Astrocyte (in vitro differentiated cells and primary cell): ENCODE measurements around the gene CDYL. TPM values are rescaled to one million over a fixed set of nuclear protein-coding genes. Genes with fewer than 3 reads are reported as not detected.

Experiments
- DNase-seq: peaks from one replicate; pipeline ENCODE4 v3.0.0-alpha.2; 2010; ENCODE audit warnings: low read depth
- FAIRE-seq: peaks from 2 replicates; lab custom pipeline; 2011; peaks lifted over from hg19 to GRCh38; lab: Jason Lieb, UNC
- H2AFZ ChIP-seq: 2 replicates; pipeline ENCODE4 v1.6.0; 2012; ENCODE audit warnings: low read depth, low read length, inconsistent platforms
- H3K27ac ChIP-seq: 2 replicates; pipeline ENCODE4 v1.5.1; 2011; ENCODE audit warnings: low read depth, low read length, inconsistent platforms
- H3K27me3 ChIP-seq: 2 replicates; pipeline ENCODE4 v1.6.0; 2011; ENCODE audit warnings: low read length, inconsistent platforms; ENCODE audit not compliant: insufficient read depth
- H3K36me3 ChIP-seq: 2 replicates; pipeline ENCODE4 v1.5.1; 2011; ENCODE audit warnings: low read length, inconsistent platforms; ENCODE audit not compliant: insufficient read depth
- H3K4me1 ChIP-seq: 2 replicates; pipeline ENCODE4 v1.5.1; 2011; ENCODE audit warnings: low read length, inconsistent platforms; ENCODE audit not compliant: insufficient read depth
- H3K4me2 ChIP-seq: 2 replicates; pipeline ENCODE4 v1.6.0; 2012; ENCODE audit warnings: low read length, inconsistent platforms
- H3K4me3 ChIP-seq: 2 replicates; pipeline ENCODE4 v1.5.1; 2011; ENCODE audit warnings: low read depth, mild to moderate bottlenecking, low read length, inconsistent platforms; ENCODE audit not compliant: insufficient read depth
- H3K79me2 ChIP-seq: 2 replicates; pipeline ENCODE4 v1.6.0; 2012; ENCODE audit warnings: mild to moderate bottlenecking, low read length, inconsistent platforms; ENCODE audit not compliant: insufficient read depth
- H3K9ac ChIP-seq: 2 replicates; pipeline ENCODE4 v1.6.0; 2012; ENCODE audit warnings: mild to moderate bottlenecking, low read length, inconsistent platforms
- H3K9me3 ChIP-seq: 2 replicates; pipeline ENCODE4 v1.5.1; 2012; ENCODE audit warnings: low read depth, mild to moderate bottlenecking, low read length, inconsistent platforms; ENCODE audit not compliant: insufficient read depth
- H4K20me1 ChIP-seq: 2 replicates; pipeline ENCODE4 v1.6.0; 2012; ENCODE audit warnings: low read length, inconsistent platforms; ENCODE audit not compliant: insufficient read depth
- H3K27ac Mint-ChIP-seq: one replicate; pipeline ENCODE4 v1.8.0; 2021; ENCODE audit warnings: mild to moderate bottlenecking, mixed read lengths; ENCODE audit not compliant: unreplicated experiment
- H3K27me3 Mint-ChIP-seq: one replicate; pipeline ENCODE4 v1.8.0; 2021; ENCODE audit warnings: low read depth, mixed read lengths; ENCODE audit not compliant: unreplicated experiment
- H3K36me3 Mint-ChIP-seq: one replicate; pipeline ENCODE4 v1.8.0; 2021; ENCODE audit warnings: low read depth, mixed read lengths; ENCODE audit not compliant: unreplicated experiment
- H3K4me1 Mint-ChIP-seq: one replicate; pipeline ENCODE4 v1.8.0; 2021; ENCODE audit warnings: low read depth, mixed read lengths; ENCODE audit not compliant: unreplicated experiment
- H3K4me3 Mint-ChIP-seq: one replicate; pipeline ENCODE4 v1.8.0; 2021; ENCODE audit warnings: mild to moderate bottlenecking, moderate library complexity, mixed read lengths; ENCODE audit not compliant: unreplicated experiment
- H3K9me3 Mint-ChIP-seq: one replicate; pipeline ENCODE4 v1.8.0; 2021; ENCODE audit warnings: mild to moderate bottlenecking, mixed read lengths; ENCODE audit not compliant: unreplicated experiment
- EZH2 ChIP-seq: IDR thresholded peaks from 2 replicates; pipeline ENCODE4 v1.6.1; 2012; ENCODE audit warnings: mild to moderate bottlenecking, low read length, inconsistent platforms; ENCODE audit not compliant: insufficient read depth
- total RNA-seq: library from RNA; stranded (reverse); gene quantifications from 2 replicates; pipeline ENCODE4 v1.2.1, GENCODE V29; 2021
- TF ChIP-seq, protein P1 (sequence below): IDR thresholded peaks from 2 replicates; pipeline ENCODE4 v1.5.1; 2011; ENCODE audit warnings: low read depth, mild to moderate bottlenecking, inconsistent platforms, low read length, moderate library complexity; ENCODE audit not compliant: insufficient read depth

The CDYL gene
- total RNA-seq, 1 donor from 2014 or later = 87.1 TPM

GRCh38 chr6:4890627-4891026 lies 114.4 kb downstream of the CDYL start:
- peaks cover 15% of the 10 kb centered on the region for H3K36me3 Mint-ChIP-seq
- no peak overlapping the region for H2AFZ ChIP-seq
- H3K79me2 ChIP-seq = peaks cover 59% of the 10 kb centered on the region
- no peak overlapping the region for H3K4me3 Mint-ChIP-seq
- no peaks in the 10 kb centered on the region for H3K9me3 ChIP-seq
- H3K4me2 ChIP-seq = no peak overlapping the region
- H3K4me3 ChIP-seq = no peak overlapping the region
- no peaks in the 10 kb centered on the region for H3K9me3 Mint-ChIP-seq
- H3K36me3 ChIP-seq = peaks cover 4% of the 10 kb centered on the region
- H3K27ac ChIP-seq = no peak overlapping the region
- no peak overlapping the region for H3K27ac Mint-ChIP-seq
- no peak for DNase-seq
- FAIRE-seq = no peak
- H4K20me1 ChIP-seq = peaks cover 57% of the 10 kb centered on the region
- TF ChIP-seq, protein P1, sequence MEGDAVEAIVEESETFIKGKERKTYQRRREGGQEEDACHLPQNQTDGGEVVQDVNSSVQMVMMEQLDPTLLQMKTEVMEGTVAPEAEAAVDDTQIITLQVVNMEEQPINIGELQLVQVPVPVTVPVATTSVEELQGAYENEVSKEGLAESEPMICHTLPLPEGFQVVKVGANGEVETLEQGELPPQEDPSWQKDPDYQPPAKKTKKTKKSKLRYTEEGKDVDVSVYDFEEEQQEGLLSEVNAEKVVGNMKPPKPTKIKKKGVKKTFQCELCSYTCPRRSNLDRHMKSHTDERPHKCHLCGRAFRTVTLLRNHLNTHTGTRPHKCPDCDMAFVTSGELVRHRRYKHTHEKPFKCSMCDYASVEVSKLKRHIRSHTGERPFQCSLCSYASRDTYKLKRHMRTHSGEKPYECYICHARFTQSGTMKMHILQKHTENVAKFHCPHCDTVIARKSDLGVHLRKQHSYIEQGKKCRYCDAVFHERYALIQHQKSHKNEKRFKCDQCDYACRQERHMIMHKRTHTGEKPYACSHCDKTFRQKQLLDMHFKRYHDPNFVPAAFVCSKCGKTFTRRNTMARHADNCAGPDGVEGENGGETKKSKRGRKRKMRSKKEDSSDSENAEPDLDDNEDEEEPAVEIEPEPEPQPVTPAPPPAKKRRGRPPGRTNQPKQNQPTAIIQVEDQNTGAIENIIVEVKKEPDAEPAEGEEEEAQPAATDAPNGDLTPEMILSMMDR = no peak
- no peak for TF ChIP-seq EZH2
- H3K27me3 ChIP-seq = no peaks in the 10 kb centered on the region
- no peak overlapping the region for H3K9ac ChIP-seq
- peaks cover 7% of the 10 kb centered on the region for H3K4me1 Mint-ChIP-seq
- no peaks in the 10 kb centered on the region for H3K27me3 Mint-ChIP-seq
- H3K4me1 ChIP-seq = no peaks in the 10 kb centered on the region

DNA sequence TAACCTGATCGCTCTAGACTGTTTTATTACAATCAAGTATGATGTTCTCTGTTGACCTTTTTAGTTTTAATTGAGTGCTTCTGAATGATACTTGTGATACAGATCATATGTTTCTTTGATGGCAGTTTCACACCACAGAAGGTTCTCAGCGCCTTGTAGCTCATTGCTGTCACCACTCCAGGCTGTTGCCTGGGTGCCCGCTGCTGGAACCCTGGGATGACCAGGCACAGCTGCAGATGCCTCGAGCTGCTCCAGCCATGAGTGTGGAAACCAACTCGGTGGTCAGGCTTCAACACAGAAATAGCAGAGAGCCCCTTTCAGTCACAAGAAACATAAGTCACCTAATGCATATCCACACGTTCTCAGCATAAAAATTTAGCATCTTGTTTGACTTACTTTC lies 114.9 kb downstream of the CDYL start:
- Histone ChIP-seq H3K36me3 (peaks cover 4% of the 10 kb centered on the region), H3K27me3 (no peaks in the 10 kb centered on the region), H3K79me2 (peaks cover 54% of the 10 kb centered on the region), H3K27ac (no peak overlapping the region), H3K4me2 (no peak overlapping the region), H4K20me1 (peaks cover 57% of the 10 kb centered on the region), H3K4me3 (no peak overlapping the region), H3K9me3 (no peaks in the 10 kb centered on the region), H2AFZ (no peak overlapping the region), H3K9ac (no peak overlapping the region), H3K4me1 (no peaks in the 10 kb centered on the region)
- DNase-seq (no peak), FAIRE-seq (no peak)
- no peaks in the 10 kb centered on the region for H3K27me3 Mint-ChIP-seq
- H3K4me3 Mint-ChIP-seq = no peak overlapping the region
- TF ChIP-seq EZH2 = no peak
- TF ChIP-seq, protein P1 = no peak
- no peak overlapping the region for H3K27ac Mint-ChIP-seq
- peaks cover 15% of the 10 kb centered on the region for H3K36me3 Mint-ChIP-seq
- H3K9me3 Mint-ChIP-seq = no peaks in the 10 kb centered on the region
- peaks cover 7% of the 10 kb centered on the region for H3K4me1 Mint-ChIP-seq

- no peak overlapping the region for H3K27ac ChIP-seq
- H3K4me2 ChIP-seq = no peak overlapping the region
- no peaks in the 10 kb centered on the region for H3K27me3 ChIP-seq
- Mint-ChIP-seq H3K9me3 (no peaks in the 10 kb centered on the region), H3K4me1 (peaks cover 7% of the 10 kb centered on the region), H3K27ac (no peak overlapping the region), H3K4me3 (no peak overlapping the region), H3K27me3 (no peaks in the 10 kb centered on the region), H3K36me3 (peaks cover 16% of the 10 kb centered on the region)
- H3K9ac ChIP-seq = no peak overlapping the region
- TF ChIP-seq, protein P1 = no peak
- no peak for TF ChIP-seq EZH2
- H3K9me3 ChIP-seq = no peaks in the 10 kb centered on the region
- H3K4me3 ChIP-seq = no peak overlapping the region
- H3K79me2 ChIP-seq = peaks cover 36% of the 10 kb centered on the region
- no peaks in the 10 kb centered on the region for H3K4me1 ChIP-seq
- no peak for DNase-seq
- peaks cover 4% of the 10 kb centered on the region for H3K36me3 ChIP-seq
- no peak overlapping the region for H2AFZ ChIP-seq
- H4K20me1 ChIP-seq = peaks cover 52% of the 10 kb centered on the region
- FAIRE-seq = no peak
These were observed 116.7 kb downstream of the CDYL start for GRCh38 chr6:4892785-4893485.
